K562 (cell line): Measurements from ENCODE around the gene PHTF2. TPM values are rescaled to one million over a fixed set of nuclear protein-coding genes. Genes with fewer than 3 reads are reported as not detected.

Experiments used
- CHD1 ChIP-seq: fragments of 200-600 bp; sonication (generic); IDR thresholded peaks from one replicate; pipeline ENCODE4 v1.6.1; 2012; ENCODE audit warnings: mild to moderate bottlenecking, moderate library complexity, low read length, inconsistent platforms
- CTBP1 ChIP-seq: fragments of 450-650 bp; IDR thresholded peaks from 2 replicates; pipeline ENCODE4 v1.6.1; 2016; ENCODE audit warnings: borderline replicate concordance
- ESRRB ChIP-seq: fragments of 250-450 bp; sonication (Bioruptor Pico); IDR thresholded peaks from 2 replicates; pipeline ENCODE4 v1.5.0; 2020; ENCODE audit warnings: mild to moderate bottlenecking, moderate library complexity, borderline replicate concordance
- JUNB ChIP-seq: fragments of 450-650 bp; formaldehyde crosslinking; conservative IDR thresholded peaks from 2 replicates; pipeline ENCODE4 v1.4.0; 2020; ENCODE audit warnings: mild to moderate bottlenecking
- KLF6 ChIP-seq: fragments of 250-450 bp; sonication (Bioruptor Pico); IDR thresholded peaks from 2 replicates; pipeline ENCODE4 v1.4.0; 2020; ENCODE audit warnings: mild to moderate bottlenecking, moderate library complexity, borderline replicate concordance
- SMARCE1 ChIP-seq: fragments of 450-650 bp; IDR thresholded peaks from 2 replicates; pipeline ENCODE4 v1.7.1; 2016; ENCODE audit warnings: mild to moderate bottlenecking
- ZBTB2 ChIP-seq: fragments of 450-650 bp; IDR thresholded peaks from 2 replicates; pipeline ENCODE4 v1.6.1; 2016; ENCODE audit warnings: antibody characterized with exemption
- ZNF124 ChIP-seq: sonication (generic); formaldehyde crosslinking; IDR thresholded peaks from 2 replicates; pipeline ENCODE4 v1.8.1; 2022; ENCODE audit warnings: missing genetic modification reagents
- ZNF512 ChIP-seq: IDR thresholded peaks from 2 replicates; pipeline ENCODE4 v1.6.1; 2016; ENCODE audit warnings: missing genetic modification characterization, missing compliant biosample characterization
- ZNF518B ChIP-seq: fragments of 250-450 bp; sonication (Bioruptor Pico); IDR thresholded peaks from 2 replicates; pipeline ENCODE4 v1.5.0; 2021; ENCODE audit warnings: mild to moderate bottlenecking, moderate library complexity
- ZNF644 ChIP-seq: fragments of 200-800 bp; sonication (Bioruptor generic); IDR thresholded peaks from 2 replicates; pipeline ENCODE4 v1.6.1; 2016; ENCODE audit warnings: low read depth, missing genetic modification characterization, missing compliant biosample characterization
- polyA plus RNA-seq, 8 experiments: library from polyadenylated mRNA; depleted of rRNA in 4 of 8; stranded (reverse) in 5 of 8; unstranded in 3 of 8; fragments of >200 nt; fragmentation: Nextera tagmentation in 2 of 8; fragmentation: Illumina TruSeq in 1 of 8; extraction: Ambion mirVana in 2 of 8; extraction: Trizol in 1 of 8; gene quantifications; 2 replicates each; pipeline versions ENCODE4 v1.2.1 to v1.2.3, GENCODE V29; 2011 to 2014; ENCODE audit warnings: inconsistent platforms in 1 of 8, missing spikeins in 1 of 8
- total RNA-seq, 7 experiments: library from RNA; depleted of rRNA in 6 of 7; stranded (reverse); fragments of >200 nt in 6 of 7; fragmentation: Illumina TruSeq in 2 of 7; extraction: Trizol in 2 of 7; gene quantifications; 2 replicates each; pipeline versions ENCODE4 v1.2.1 to v1.2.3, GENCODE V29; 2011 to 2021; ENCODE audit warnings: low replicate concordance in 1 of 7

Gene PHTF2
- total and polyA plus RNA-seq, 9 of the 15 experiments (the other 6 are each of a cell fraction or from before 2014, with no cell fraction given) = 17.9 to 43.6 (median 25.4) TPM

GRCh38 chr7:77913977-77914607, 115.5 kb downstream of the PHTF2 start (continued):
- no peak for TF ChIP-seq ZNF518B
- TF ChIP-seq KLF6 (CRISPR knock-in tag) = no peak
- TF ChIP-seq JUNB (CRISPR knock-in tag) = no peak
- no peak for TF ChIP-seq ZNF644
- no peak for TF ChIP-seq ZNF124
- peak; percentile 52; the same call in 1 of the 2 replicates for TF ChIP-seq ZBTB2
- TF ChIP-seq ZNF512 (tag) = no peak
- TF ChIP-seq CTBP1 = peak; percentile 32; the same call in 1 of the 2 replicates
- TF ChIP-seq SMARCE1 = peak; percentile 76
- TF ChIP-seq CHD1 = no peak
- no peak for TF ChIP-seq ESRRB (CRISPR knock-in tag)
